Measurements from ENCODE around the gene PMEPA1.

PMEPA1 gene

DNA sequence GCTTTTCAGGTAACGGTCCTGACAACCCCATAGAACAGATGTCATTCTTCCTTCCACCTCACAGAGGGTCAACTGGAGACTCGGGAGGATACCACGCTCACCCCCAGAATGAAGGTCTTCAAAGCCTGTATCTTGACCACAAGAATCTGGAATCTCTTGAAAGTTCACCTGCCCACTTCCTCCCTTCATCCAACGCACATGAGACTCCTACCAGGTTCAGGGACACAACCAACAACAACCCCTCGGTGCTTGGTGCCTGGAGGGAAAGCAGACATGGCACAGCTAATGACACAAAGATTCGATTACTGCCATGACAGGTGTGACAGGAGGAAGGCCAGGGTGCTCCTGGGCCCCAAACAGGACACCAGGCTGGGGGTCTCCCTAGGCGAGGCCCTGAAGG is 8.2 kb downstream of the PMEPA1 start:
- ChIA-PET CTCF (interaction anchor here (0.6 to 0.7 kb wide), 2 partner anchors 139 to 239 kb away, joined by 3 read pairs; no protein-coding TSS in a partner anchor), POLR2A (no interaction called here)
- TF ChIP-seq KLF7 (tag by site-specific recombination; IDR thresholded peaks at IDR 0.05; ENCODE audit: borderline replicate concordance) = no peak
- TF ChIP-seq, protein P1, sequence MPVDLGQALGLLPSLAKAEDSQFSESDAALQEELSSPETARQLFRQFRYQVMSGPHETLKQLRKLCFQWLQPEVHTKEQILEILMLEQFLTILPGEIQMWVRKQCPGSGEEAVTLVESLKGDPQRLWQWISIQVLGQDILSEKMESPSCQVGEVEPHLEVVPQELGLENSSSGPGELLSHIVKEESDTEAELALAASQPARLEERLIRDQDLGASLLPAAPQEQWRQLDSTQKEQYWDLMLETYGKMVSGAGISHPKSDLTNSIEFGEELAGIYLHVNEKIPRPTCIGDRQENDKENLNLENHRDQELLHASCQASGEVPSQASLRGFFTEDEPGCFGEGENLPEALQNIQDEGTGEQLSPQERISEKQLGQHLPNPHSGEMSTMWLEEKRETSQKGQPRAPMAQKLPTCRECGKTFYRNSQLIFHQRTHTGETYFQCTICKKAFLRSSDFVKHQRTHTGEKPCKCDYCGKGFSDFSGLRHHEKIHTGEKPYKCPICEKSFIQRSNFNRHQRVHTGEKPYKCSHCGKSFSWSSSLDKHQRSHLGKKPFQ (tag by site-specific recombination; IDR thresholded peaks at IDR 0.05) = no peak
- TF ChIP-seq ZNF571 (tag by site-specific recombination; IDR thresholded peaks at IDR 0.05) = no peak
- no peak for TF ChIP-seq GLI4 (tag by site-specific recombination; IDR thresholded peaks at IDR 0.05)
- no peak for TF ChIP-seq ZNF394 (tag by site-specific recombination; IDR thresholded peaks at IDR 0.05; ENCODE audit: borderline replicate concordance)
- TF ChIP-seq ZNF585B (tag by site-specific recombination; IDR thresholded peaks at IDR 0.05) = no peak
- no peak for TF ChIP-seq ZNF16 (tag by site-specific recombination; IDR thresholded peaks at IDR 0.05; ENCODE audit: low read depth)
- no peak for TF ChIP-seq ZNF114 (tag by site-specific recombination; IDR thresholded peaks at IDR 0.05)
- TF ChIP-seq ZNF654 (tag by site-specific recombination; IDR thresholded peaks at IDR 0.05; ENCODE audit: low read depth) = no peak
- TF ChIP-seq, protein P2, sequence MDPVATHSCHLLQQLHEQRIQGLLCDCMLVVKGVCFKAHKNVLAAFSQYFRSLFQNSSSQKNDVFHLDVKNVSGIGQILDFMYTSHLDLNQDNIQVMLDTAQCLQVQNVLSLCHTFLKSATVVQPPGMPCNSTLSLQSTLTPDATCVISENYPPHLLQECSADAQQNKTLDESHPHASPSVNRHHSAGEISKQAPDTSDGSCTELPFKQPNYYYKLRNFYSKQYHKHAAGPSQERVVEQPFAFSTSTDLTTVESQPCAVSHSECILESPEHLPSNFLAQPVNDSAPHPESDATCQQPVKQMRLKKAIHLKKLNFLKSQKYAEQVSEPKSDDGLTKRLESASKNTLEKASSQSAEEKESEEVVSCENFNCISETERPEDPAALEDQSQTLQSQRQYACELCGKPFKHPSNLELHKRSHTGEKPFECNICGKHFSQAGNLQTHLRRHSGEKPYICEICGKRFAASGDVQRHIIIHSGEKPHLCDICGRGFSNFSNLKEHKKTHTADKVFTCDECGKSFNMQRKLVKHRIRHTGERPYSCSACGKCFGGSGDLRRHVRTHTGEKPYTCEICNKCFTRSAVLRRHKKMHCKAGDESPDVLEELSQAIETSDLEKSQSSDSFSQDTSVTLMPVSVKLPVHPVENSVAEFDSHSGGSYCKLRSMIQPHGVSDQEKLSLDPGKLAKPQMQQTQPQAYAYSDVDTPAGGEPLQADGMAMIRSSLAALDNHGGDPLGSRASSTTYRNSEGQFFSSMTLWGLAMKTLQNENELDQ (tag by site-specific recombination; IDR thresholded peaks at IDR 0.05; ENCODE audit: low read depth) = no peak
- no peak for TF ChIP-seq MEIS1 (CRISPR knock-in tag; IDR thresholded peaks at IDR 0.05; ENCODE audit: borderline replicate concordance)
- TF ChIP-seq ZNF768 (tag by site-specific recombination; IDR thresholded peaks at IDR 0.05) = no peak
- TF ChIP-seq, protein P3, sequence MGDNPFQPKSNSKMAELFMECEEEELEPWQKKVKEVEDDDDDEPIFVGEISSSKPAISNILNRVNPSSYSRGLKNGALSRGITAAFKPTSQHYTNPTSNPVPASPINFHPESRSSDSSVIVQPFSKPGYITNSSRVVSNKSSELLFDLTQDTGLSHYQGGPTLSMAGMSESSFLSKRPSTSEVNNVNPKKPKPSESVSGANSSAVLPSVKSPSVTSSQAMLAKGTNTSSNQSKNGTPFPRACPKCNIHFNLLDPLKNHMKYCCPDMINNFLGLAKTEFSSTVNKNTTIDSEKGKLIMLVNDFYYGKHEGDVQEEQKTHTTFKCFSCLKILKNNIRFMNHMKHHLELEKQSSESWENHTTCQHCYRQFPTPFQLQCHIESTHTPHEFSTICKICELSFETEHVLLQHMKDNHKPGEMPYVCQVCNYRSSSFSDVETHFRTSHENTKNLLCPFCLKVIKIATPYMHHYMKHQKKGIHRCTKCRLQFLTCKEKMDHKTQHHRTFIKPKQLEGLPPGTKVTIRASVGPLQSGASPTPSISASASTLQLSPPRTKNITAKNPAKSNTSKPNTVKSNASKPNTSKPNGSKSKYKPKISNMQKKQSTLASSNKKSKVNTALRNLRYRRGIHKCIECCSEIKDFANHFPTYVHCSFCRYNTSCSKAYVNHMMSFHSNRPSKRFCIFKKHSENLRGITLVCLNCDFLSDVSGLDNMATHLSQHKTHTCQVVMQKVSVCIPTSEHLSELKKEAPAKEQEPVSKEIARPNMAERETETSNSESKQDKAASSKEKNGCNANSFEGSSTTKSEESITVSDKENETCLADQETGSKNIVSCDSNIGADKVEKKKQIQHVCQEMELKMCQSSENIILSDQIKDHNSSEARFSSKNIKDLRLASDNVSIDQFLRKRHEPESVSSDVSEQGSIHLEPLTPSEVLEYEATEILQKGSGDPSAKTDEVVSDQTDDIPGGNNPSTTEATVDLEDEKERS (tag by site-specific recombination; IDR thresholded peaks at IDR 0.05) = no peak
- TF ChIP-seq ZNF10 (tag by site-specific recombination; IDR thresholded peaks at IDR 0.05) = no peak
- Histone ChIP-seq H3K4me3 (ENCODE audit: low read depth, low read length) (no peak overlapping the region), H3K27ac (ENCODE audit: extremely low read depth, low read depth, low read length) (no peak overlapping the region), H3K9me3 (ENCODE audit: control insufficient read depth, insufficient read depth, low read depth, low read length) (no peaks in the 10 kb centered on the region), H3K36me3 (ENCODE audit: control insufficient read depth in 2 of 2, insufficient read depth in 1 of 2, low read length in 2 of 2) (peaks cover 0 to 3% of the 10 kb centered on the region in 2 experiments; a peak in 1 of 3 replicates), H3K4me1 (ENCODE audit: control insufficient read depth, insufficient read depth, low read length) (peaks cover 5% of the 10 kb centered on the region; the same call in 1 of the 2 replicates)

DNA sequence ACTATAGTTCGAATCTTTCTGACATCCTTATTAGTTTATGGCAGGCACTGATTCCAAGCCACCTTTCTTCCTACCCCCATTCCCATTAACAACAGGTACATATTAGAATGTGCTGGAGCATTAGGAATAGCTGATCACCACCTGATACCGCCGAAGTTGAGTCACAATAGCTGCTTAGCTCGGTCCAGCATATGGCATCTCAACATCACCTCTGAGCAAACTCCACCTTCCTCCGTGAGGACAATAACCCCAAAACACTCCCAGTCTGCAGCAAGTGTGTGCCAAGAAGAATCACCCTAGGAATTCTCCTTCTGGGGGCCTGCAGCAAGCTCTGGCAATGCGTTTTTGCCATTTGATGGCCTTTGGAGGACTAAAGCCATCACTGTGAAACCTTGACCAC is 8.7 kb downstream of the PMEPA1 start:
- H3K36me3 ChIP-seq (ENCODE audit: control insufficient read depth in 2 of 2, insufficient read depth in 1 of 2, low read length in 2 of 2) = peaks cover 0 to 3% of the 10 kb centered on the region in 2 experiments; a peak in 1 of 3 replicates
- ChIA-PET POLR2A (interaction anchor here (0.7 kb wide), 1 partner anchor 11 kb away, joined by 3 read pairs; no protein-coding TSS in a partner anchor), CTCF (interaction anchor here (0.6 kb wide), 1 partner anchor 239 kb away, joined by 3 read pairs; no protein-coding TSS in a partner anchor)
- H3K4me1 ChIP-seq (ENCODE audit: control insufficient read depth, insufficient read depth, low read length) = peaks cover 7% of the 10 kb centered on the region; the same call in 1 of the 2 replicates
- no peak overlapping the region for H3K27ac ChIP-seq (ENCODE audit: extremely low read depth, low read depth, low read length)
- no peaks in the 10 kb centered on the region for H3K9me3 ChIP-seq (ENCODE audit: control insufficient read depth, insufficient read depth, low read depth, low read length)
- H3K4me3 ChIP-seq (ENCODE audit: low read depth, low read length) = no peak overlapping the region
- TF ChIP-seq, protein P4, sequence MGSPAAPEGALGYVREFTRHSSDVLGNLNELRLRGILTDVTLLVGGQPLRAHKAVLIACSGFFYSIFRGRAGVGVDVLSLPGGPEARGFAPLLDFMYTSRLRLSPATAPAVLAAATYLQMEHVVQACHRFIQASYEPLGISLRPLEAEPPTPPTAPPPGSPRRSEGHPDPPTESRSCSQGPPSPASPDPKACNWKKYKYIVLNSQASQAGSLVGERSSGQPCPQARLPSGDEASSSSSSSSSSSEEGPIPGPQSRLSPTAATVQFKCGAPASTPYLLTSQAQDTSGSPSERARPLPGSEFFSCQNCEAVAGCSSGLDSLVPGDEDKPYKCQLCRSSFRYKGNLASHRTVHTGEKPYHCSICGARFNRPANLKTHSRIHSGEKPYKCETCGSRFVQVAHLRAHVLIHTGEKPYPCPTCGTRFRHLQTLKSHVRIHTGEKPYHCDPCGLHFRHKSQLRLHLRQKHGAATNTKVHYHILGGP (tag by site-specific recombination; IDR thresholded peaks at IDR 0.05) = no peak
- no peak for TF ChIP-seq ZNF830 (tag by site-specific recombination; IDR thresholded peaks at IDR 0.05; ENCODE audit: low read depth)
- no peak for TF ChIP-seq ZNF548 (tag by site-specific recombination; IDR thresholded peaks at IDR 0.05)
- no peak for TF ChIP-seq ZNF777 (tag by site-specific recombination; IDR thresholded peaks at IDR 0.05; ENCODE audit: borderline replicate concordance)
- no peak for TF ChIP-seq ZNF501 (tag by site-specific recombination; IDR thresholded peaks at IDR 0.05)
- TF ChIP-seq, protein P5, sequence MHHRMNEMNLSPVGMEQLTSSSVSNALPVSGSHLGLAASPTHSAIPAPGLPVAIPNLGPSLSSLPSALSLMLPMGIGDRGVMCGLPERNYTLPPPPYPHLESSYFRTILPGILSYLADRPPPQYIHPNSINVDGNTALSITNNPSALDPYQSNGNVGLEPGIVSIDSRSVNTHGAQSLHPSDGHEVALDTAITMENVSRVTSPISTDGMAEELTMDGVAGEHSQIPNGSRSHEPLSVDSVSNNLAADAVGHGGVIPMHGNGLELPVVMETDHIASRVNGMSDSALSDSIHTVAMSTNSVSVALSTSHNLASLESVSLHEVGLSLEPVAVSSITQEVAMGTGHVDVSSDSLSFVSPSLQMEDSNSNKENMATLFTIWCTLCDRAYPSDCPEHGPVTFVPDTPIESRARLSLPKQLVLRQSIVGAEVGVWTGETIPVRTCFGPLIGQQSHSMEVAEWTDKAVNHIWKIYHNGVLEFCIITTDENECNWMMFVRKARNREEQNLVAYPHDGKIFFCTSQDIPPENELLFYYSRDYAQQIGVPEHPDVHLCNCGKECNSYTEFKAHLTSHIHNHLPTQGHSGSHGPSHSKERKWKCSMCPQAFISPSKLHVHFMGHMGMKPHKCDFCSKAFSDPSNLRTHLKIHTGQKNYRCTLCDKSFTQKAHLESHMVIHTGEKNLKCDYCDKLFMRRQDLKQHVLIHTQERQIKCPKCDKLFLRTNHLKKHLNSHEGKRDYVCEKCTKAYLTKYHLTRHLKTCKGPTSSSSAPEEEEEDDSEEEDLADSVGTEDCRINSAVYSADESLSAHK (tag by site-specific recombination; IDR thresholded peaks at IDR 0.05) = no peak
- no peak for TF ChIP-seq OSR2 (tag by site-specific recombination; IDR thresholded peaks at IDR 0.05)
- TF ChIP-seq ZNF416 (tag by site-specific recombination; IDR thresholded peaks at IDR 0.05) = no peak
- TF ChIP-seq, protein P6, sequence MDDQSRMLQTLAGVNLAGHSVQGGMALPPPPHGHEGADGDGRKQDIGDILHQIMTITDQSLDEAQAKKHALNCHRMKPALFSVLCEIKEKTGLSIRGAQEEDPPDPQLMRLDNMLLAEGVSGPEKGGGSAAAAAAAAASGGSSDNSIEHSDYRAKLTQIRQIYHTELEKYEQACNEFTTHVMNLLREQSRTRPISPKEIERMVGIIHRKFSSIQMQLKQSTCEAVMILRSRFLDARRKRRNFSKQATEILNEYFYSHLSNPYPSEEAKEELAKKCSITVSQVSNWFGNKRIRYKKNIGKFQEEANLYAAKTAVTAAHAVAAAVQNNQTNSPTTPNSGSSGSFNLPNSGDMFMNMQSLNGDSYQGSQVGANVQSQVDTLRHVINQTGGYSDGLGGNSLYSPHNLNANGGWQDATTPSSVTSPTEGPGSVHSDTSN (CRISPR knock-in tag; IDR thresholded peaks at IDR 0.05) = no peak
